COLO668 (cell line): ENCODE results near the gene RAB9A.
"Not testable (repeated sequence)": the region's sequence is repeated elsewhere in the genome, so short reads cannot be mapped to it uniquely, and the experiment has no call there.

Experiments
- DNase-seq: peaks from one replicate; lab custom pipeline; 2025; ENCODE audit not compliant: unreplicated experiment; lab: John Stamatoyannopoulos, UW

RAB9A gene

DNA sequence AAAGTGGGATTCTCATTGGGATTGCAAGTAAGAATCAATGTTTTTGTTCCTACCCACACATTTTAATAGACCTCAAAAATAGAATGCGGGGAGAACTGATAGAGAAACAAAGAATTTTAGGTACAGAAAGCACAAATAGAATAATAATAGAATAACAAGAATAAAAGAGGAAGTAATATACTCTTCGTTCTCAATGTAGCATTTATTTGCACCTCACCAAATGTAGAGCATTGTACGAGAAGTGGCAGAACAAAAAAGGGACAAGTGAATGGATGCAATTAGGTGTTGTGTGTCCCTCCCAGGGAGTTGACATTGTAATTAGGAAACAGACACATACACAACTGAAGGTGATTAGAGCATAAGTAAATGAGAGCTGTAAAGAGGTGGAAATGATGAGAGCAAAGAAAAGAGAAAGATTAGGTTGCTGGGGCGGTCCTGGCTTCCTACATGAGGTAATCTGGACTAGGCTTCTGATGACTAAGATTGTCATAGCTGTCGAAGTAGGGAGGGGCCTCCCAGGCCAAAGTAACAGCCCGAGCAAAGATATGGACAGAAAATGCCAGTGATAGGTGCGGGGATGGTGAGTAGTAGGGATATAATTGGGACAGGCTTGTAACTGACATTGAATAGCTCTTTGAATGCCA lies 10.4 kb downstream of the RAB9A start:
- DNase-seq, result no peak

DNA sequence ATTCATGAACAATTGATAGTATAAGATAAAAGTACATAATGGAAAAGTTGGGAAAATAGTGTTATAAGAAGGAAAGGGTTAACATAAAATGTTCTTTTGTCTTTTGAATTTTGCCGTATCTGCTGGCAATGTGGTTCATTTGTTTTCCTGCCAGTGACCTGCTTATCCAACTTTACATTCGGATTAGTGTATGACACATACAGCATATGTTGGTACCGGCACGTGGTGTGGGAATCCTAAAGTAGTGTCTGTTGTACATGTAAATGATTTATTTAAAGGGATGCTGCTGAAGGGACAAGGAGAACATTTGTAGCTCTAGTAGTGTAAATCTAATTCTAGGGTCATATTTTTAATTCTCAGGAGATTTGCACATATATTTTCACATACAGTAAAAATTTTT lies 11.5 kb downstream of the RAB9A start:
- DNase-seq, result no peak

DNA sequence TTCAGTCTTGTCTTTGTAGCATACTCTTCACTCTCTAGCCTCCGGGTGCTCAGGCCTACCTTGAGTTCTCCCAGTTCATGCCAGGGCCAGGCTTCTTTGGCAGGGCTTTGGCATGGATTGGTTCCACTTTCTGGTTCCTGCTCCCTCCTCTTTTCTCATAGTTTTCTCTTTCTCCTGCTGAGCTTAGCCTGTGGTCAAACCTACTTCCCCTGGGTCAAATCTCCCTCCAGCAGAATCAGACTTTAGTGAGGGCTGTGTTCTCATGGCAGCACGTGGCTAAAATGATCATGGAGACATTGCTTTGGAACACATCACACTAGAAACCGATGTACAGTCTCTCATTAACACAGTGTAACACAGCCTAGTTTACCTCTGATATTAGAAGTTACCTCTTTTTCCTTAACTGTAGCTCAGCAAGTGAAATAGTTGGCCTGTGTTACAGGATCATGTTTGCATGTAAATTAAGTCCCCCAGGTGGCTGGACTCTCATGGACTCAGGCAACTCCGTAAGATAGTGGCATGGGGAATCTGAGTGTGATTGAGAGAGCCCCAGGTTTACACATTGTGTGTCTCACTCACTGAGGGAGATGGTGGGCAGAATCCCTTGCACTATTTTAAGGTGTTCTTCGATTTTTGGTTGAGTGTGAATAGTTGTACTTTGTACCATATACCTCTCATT lies 13.3 kb downstream of the RAB9A start:
- DNase-seq, result no peak

DNA sequence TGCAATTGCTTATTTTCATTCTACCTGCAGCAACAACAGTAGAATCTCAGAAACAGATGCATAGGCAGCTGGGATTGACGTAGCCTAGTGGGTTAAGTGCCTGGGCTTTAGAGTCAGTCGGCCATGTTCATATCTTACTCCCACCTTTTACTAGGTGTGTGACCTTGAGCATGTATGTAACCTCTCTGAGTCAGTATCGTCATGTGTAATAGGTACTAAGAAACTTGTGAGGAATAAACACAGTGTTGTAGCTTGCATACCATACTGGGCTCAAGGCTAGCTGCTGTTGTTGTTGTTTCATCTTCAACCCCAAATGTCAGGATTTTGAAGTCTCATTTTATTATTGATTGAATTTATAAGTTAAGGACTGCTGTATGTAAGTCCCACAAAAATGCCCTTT lies 14.2 kb downstream of the RAB9A start:
- no peak for DNase-seq

DNA sequence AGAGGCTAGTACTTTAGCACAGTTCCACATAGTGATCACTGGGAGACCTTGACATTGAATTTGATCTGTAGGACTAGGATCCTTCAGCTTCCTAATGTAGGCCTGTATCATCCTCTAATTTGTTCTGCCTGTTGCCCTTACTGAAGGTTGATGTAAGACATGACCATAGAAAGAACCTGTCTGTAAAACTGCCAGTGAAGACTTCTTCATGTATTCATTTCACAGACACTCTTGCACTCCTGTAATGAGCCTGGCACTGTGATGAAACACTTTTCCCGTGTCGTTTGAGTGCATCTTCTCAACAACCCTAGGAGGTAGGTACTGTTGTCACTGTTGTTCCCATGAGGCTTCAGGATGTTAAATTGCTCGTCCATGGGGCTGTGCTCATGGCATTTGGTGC lies 14.7 kb downstream of the RAB9A start:
- no peak for DNase-seq

DNA sequence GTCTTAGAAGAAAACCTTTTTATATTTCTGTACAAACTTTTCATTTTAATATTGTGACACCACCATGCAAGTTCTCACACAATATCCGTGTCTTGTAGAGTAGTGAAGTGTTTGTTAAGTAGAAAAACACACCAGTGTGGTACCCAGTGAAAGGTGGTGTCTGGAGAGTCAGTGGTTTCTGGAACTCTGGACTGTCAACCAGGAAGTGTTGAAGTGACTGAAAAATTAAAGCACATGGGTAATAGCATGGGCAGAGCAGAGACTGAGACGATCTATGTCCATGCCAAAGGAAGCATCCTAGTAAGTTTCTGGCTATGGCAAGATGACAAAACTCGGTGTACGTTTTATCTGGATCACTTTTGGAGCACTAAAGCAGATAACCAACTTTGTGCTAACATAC lies 22.2 kb downstream of the RAB9A start:
- DNase-seq, result no peak

DNA sequence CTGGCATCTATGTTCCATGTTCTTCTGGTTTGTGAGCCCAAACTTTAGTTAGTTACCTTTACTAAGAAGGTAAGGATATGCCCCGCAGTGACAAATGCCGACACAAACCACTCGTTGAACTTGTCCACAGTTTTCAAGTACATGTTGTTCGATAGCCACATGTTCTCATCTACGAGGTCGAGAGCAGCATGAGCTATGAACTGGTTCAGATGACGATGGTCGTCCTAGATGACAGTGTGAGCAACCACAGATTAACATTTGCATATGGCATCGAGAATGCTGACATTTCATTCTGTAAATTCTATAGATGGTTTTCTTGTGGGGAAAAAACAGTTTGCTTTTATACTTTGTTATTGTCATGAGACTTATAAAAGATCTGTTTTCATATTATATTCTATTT lies 27.5 kb downstream of the RAB9A start:
- DNase-seq, result no peak

DNA sequence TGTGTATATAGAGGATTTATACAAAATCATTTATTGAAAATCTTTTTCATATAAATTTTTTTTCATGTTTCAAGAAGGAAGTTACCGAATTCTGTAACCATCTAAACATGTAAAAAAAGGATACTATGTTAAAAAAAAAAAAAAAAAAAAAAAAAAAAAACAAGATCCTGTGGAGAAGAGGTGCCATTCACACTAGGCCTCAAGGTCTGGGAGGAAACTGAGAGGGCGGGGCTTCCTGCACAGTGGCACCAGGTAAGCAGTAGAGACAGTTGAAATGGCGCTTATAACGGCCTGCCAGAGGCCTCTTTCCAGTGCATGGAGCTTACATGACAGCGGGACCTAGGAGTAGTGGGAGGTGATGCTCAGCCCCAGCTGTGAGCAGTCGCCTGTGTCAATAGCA lies 28.0 kb downstream of the RAB9A start:
- DNase-seq, result no peak

DNA sequence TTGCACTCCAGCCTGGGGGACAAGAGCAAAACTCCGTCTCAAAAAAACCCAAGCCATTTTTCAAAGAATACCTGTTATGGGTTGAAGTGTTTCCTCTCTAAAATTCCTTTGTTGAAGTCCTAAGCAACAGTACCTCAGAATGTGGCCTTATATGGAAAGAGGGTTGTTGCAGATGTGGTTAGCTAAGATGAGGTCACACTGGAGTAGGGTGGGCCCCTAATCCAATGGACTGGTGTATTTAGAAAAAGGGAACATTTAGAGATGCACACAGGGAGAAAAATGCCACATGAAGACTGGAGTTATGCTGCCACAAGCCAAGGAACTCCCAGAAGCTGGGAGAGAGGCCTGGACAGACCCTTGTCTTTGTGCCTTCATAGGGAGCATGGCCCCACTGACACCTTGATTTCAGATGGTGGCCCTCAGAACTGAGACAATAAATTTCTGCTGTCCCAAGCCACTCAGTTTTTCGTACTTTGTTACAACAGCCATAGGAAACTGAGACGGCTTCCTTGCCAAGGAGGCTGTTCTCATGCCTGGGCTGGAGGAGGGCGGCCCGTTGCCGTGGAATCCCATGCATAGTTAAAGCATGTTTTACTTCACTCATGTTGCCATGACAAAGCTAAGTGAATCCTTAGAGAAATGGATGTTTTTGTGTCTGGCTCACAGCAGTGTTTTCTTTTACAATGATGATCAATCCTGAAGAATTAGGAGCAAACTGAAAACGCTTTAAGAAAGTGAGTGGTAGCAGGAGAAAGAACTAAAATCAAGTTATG lies 29.0 kb downstream of the RAB9A start:
- DNase-seq, result no peak

DNA sequence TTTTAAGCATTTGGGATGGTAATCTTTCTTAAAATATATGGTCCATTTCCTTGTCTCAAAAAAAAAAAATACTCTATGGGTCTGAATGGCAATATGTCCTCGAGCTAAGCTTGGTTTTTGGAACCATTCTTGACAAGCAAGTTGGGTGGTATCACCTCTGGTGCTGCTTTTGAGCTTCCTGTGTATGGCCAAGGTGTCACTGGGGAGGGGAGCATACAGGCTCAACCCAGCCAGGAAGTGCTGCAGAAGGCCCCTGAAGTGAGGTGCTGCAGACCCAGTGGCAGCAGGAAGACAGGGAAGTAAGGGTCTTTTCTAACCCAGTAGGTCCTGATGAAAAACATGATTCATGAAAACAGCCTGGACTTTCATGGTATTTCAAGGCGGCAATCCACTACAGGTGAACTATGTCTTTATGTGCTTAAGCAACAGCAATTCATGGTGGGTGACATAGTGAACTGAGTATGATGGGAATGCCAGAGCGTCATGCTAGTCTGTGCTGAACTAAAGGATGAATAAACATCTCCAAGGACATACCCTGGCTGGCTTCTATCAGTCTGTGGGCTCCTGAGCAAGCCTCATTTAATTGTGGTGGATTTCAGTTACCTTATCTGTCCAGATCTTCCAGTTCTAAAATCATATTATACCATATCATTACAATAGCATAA lies 30.4 kb downstream of the RAB9A start:
- DNase-seq, result no peak

DNA sequence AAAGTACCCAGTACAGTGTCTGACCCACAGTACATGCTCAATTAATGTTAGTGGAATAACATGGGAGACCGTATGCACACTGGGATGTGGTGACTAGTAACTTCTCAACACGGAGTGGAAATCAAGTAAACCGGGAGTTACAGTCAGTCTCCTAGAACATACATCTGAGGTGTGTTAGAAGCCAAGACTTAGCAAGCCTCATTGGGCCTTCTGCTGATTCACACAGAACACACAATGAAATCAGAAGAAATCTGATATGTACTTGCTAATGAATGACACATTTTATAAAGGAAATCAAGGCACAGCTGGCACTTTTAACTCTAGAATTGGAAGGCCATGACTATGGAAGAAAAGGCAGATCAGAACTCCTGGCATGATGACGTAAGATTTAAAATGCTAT lies 32.4 kb downstream of the RAB9A start:
- DNase-seq, result no peak

DNA sequence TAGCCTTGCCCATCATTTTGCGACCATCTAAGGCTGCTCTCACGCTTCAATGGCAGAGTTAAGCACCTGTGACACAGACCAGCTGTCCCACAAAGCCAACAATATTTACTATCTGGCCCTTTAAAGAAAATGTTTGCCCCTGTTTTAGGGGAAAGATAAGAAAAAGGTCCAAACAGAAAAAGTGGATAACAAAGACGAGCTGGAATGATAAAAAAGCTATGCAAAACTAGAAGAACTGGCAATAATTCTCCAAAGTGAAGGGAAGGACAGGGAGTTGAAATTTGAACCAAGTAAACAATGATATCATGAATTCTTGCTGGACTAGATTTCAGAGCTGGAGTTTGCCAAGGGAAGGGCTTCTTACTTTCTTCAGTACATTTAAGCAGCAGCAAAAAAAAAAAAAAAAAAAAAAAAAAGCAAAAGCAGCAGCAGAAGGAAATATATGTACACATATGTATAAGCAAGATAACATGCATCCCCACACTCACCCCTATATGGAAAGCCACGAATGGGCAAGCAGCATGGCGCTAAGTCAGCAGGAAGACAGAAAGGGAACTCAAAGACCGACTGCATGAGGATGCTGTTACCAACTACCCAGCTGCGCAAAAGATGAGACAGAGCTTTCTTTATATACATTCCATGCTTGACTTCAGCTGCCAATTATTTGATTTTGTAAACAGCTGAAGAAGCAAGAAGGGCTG lies 33.0 kb downstream of the RAB9A start:
- DNase-seq, result peak; percentile 13

DNA sequence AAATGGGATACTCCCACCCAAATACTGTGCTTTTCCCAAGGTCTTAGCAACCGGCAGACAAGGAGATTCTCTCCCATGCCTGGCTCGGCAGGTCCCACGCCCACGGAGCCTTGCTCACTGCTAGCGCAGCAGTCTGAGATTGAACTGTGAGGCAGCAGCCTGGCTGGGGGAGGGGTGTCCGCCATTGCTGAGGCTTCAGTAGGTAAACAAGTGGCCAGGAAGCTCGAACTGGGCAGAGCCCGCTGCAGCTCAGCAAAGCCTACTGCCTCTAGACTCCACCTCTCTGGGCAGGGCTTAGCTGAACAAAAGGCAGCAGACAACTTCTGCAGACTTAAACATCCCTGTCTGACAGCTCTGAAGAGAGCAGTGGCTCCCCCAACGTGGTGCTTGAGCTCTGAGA lies 36.0 kb downstream of the RAB9A start:
- DNase-seq, result peak; percentile 24

DNA sequence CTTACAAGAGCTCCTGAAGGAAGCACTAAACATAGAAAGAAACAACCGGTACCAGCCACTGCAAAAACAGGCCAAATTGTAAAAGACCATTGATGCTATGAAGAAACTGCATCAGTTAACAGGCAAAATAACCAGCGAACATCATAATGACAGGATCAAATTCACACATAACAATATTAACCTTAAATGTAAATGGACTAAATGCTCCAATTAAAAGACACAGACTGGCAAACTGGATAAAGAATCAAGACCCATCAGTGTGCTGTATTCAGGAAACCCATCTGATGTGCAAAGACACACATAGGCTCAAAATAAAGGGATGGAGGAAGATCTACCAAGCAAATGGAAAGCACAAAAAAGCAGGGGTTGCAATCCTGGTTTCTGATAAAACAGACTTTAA lies 37.7 kb downstream of the RAB9A start:
- not testable (repeated sequence) for DNase-seq

DNA sequence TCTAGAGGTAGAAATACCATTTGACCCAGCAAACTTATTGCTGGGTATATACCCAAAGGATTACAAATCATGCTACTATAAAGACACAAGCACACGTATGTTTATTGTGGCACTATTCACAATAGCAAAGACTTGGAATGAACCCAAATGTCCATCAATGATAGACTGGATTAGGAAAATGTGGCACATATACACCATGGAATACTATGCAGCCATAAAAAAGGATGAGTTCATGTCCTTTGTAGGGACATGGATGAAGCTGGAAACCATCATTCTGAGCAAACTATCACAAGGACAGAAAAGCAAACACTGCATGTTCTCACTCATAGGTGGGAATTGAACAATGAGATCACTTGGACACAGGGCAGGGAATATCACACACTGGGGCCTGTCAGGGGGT lies 41.6 kb downstream of the RAB9A start:
- DNase-seq, result not testable (repeated sequence)

DNA sequence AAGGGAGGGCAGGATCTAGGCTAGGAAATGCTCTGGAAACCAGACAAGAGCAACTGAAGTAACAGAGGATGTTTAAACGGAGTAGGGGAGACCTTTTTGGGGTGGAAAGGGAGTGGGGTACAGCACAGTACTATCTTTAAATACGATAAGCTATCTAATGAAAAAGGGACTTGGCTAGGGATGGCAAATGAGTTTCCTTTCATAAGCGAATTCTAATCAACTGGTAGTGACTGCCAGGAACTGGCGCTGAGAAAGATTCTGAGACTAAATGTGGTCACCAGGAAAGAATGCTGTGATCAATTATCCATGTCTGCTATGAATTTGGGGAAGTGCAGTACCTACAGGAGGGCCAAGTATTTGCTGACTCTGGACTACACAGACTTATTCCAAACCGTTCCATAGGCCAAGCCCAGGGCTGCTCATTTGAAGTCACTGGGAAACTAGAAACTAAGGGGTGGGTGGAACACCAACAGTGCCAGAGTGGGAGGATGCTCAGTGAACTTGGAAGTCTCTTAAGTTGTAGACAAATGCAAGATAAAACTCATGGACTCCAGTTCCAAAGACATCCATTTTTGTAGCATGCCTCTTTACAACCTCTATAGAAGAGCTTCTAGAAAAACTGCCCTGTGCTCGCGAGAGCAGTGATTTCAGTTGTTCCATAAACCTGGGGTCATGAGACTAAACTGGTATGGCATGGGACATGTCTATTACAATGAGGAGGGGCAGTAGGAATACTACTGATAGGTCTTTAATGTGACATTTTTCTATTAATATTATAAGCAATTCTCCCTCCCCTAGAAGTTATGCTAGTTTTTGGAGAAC lies 43.5 kb downstream of the RAB9A start:
- no peak for DNase-seq

DNA sequence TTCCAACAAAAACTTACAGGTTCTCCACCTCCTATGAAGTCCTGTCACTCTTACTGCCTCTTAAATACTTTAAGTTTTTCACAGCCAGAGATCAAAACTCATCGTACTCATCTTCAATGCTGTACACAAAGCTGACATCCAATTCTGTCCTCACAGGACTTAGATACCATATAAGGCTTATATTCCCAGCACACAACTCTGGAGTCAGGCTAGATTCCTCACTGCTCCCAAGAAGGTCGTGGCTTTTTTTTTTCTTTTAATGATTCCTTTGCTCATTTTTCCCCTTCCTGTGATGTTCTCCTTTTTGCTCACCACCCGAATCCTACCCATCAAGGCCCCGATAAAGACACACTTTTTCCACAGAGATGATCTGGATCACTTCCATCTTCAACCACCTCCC lies 44.6 kb downstream of the RAB9A start:
- DNase-seq, result no peak

DNA sequence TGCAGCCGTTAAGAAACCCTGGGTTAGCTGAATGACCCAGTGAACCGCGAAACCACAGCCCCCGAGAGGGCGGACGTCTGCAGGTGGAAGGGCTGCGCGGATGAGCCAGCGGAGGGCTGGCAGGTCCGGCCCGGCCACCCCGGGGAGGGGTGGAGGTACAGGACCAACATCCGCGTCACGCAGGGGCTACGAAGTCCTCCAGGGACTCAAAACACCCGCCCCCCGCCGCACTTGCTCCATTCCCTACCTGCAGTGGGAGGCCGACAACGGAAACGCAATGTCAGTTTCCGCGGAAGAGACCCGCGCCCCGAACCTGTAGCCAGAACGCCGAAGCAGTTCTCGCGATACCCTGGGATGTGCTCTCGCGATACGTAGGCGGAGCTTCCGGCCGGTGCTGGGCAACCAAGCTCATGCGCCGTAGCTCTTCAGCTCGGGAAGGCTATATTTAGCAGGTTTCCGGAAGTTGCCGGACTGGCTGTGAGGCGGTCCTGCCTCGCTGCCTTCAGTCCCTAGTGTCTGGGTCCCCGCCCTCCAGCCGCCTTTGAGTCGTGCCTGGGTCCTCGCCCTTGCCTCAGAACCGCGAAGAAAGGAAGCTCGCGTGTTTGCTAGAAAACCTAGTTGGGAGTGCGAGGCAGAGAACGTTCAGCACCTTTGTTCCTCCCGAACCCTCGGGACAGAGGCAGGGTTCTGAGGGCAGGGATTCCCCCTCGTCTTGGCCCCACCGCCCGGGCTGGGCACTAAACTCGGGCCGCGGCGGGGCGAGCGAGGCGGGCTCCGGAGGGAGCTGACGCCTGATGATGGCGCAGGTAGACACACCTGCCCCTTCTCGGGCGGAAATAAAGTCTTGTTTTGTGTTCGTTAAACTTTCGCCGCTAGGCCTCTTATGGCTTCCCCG lies 45.6 kb downstream of the RAB9A start, which contains the start of the genes OFD1 and TRAPPC2:
OFD1 (plus strand) TSS at position 471 of the 895 bp plus-strand sequence; CDS start at position 795, 324 bp downstream.
TRAPPC2 (minus strand) TSS at position 343 of the 895 bp plus-strand sequence. CDS start 14,657 bp downstream, outside the sequence.
- DNase-seq, result peak; percentile 93

DNA sequence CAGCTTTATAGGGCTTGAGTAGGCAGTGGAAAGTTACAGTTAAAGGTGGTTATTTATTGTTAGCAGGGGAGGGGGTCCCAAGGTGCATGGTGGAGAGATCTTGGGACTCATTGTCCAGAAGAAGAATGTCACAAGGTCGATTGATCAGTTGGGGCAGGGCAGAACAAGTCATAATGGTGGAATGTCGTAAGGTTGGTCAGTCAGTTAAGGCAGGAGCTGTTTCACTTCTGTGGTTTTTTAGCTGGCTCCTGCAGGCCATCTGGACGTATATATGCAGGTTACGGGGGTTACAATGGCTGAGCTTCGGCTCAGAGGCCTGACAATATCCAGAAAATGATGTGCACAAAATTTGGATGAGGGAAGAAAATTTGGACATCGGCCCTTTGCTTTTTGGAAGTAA lies 52.8 kb downstream of the RAB9A start:
- DNase-seq, result no peak
